HuH-7 (cell line): ENCODE results near the gene NRXN2.

Source experiments
- DNase-seq: peaks from one replicate; pipeline ENCODE4 v3.0.0; 2011; ENCODE audit warnings: low spot score

Gene NRXN2

GRCh38 chr11:64743591-64744543 lies 20.9 kb upstream of the NRXN2 start, which contains the start of gene RASGRP2:
Gene RASGRP2 (minus strand): TSS chr11:64744142. CDS start chr11:64742866, 1,276 bp downstream.
- peak; percentile 89 for DNase-seq

- DNase-seq = peak; percentile 87
Observed at GRCh38 chr11:64742889-64743590, 20.0 kb upstream of the NRXN2 start.

GRCh38 chr11:64742087-64742888 lies 19.3 kb upstream of the NRXN2 start:
- DNase-seq = no peak

GRCh38 chr11:64741375-64742086 lies 18.5 kb upstream of the NRXN2 start:
- DNase-seq = no peak

- no peak for DNase-seq
Observed at GRCh38 chr11:64739871-64740270, 16.9 kb upstream of the NRXN2 start.

GRCh38 chr11:64736654-64737053 lies 13.7 kb upstream of the NRXN2 start:
- no peak for DNase-seq

- DNase-seq = no peak
Observed at GRCh38 chr11:64735725-64736259, 12.8 kb upstream of the NRXN2 start.

GRCh38 chr11:64734811-64735724 lies 12.1 kb upstream of the NRXN2 start:
- no peak for DNase-seq

GRCh38 chr11:64731601-64732000 lies 8.6 kb upstream of the NRXN2 start:
- no peak for DNase-seq

- DNase-seq = no peak
Observed at GRCh38 chr11:64729851-64730382, 6.9 kb upstream of the NRXN2 start.

GRCh38 chr11:64728757-64729365 lies 5.9 kb upstream of the NRXN2 start:
- no peak for DNase-seq

- DNase-seq = no peak
Observed at GRCh38 chr11:64726867-64727530, 4.0 kb upstream of the NRXN2 start.

GRCh38 chr11:64726211-64726641 lies 3.2 kb upstream of the NRXN2 start:
- DNase-seq = no peak

- DNase-seq = peak; percentile 56
Observed at GRCh38 chr11:64724863-64725532, 2.0 kb upstream of the NRXN2 start.

GRCh38 chr11:64723907-64724862 lies 1.2 kb upstream of the NRXN2 start:
- DNase-seq = no peak

GRCh38 chr11:64722141-64723065 lies 594 bp downstream of the NRXN2 start:
- no peak for DNase-seq
